Stomach smooth muscle (tissue), 2 donors: Measurements from ENCODE around the gene RNF151.
A peak's percentile ranks its signal among the peaks of the same experiment; 100 is the strongest.
"Not testable (repeated sequence)": the region's sequence is repeated elsewhere in the genome, so short reads cannot be mapped to it uniquely, and the experiment has no call there.

Source experiments
- H3K27ac ChIP-seq: one replicate; pipeline ENCODE4 v1.7.0; 2013; ENCODE audit warnings: mild to moderate bottlenecking, low read length, inconsistent platforms
- H3K27me3 ChIP-seq, 2 donors: one replicate each; pipeline ENCODE4 v1.7.0; 2013; ENCODE audit warnings: low read length in 2 of 2; ENCODE audit not compliant: insufficient read depth in 2 of 2, control insufficient read depth in 1 of 2
- H3K36me3 ChIP-seq, 2 donors: one replicate each; pipeline ENCODE4 v1.7.0; 2013; ENCODE audit warnings: low read length in 2 of 2; ENCODE audit not compliant: control insufficient read depth in 2 of 2, insufficient read depth in 2 of 2
- H3K4me1 ChIP-seq: one replicate; pipeline ENCODE4 v1.7.0; 2013; ENCODE audit warnings: low read length; ENCODE audit not compliant: control insufficient read depth, insufficient read depth
- H3K4me3 ChIP-seq, 2 donors: one replicate each; pipeline ENCODE4 v1.7.0; 2013; ENCODE audit warnings: low read length in 2 of 2
- H3K9ac ChIP-seq, 2 donors: one replicate each; pipeline ENCODE4 v1.7.0; 2013; ENCODE audit warnings: low read length in 2 of 2, mild to moderate bottlenecking in 1 of 2
- H3K9me3 ChIP-seq, 2 donors: one replicate each; pipeline ENCODE4 v1.7.0; 2013; ENCODE audit warnings: low read length in 2 of 2; ENCODE audit not compliant: control insufficient read depth in 2 of 2
- donor health status: healthy.
- donor health status: Pancreatic carcinoma.

RNF151 gene

DNA sequence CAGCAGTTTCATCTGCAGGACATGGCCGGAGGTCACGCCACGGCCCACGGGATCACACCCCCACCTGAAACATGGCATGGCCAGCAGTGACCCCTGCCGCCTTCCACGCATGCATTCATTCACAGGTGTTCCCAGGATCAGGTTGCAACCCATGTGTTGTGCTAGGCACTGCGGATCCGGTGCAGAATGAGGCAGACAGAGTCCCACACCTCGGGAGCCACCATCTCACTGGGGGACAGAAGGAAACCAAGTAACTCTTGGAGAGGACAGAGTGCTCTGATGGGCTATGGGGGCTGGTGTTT is 19.3 kb upstream of the RNF151 start:
- Histone ChIP-seq H3K9me3 (no peaks in the 10 kb centered on the region), H3K27ac (no peak overlapping the region), H3K36me3 (no peaks in the 10 kb centered on the region), H3K4me3 (no peak overlapping the region), H3K27me3 (no peaks in the 10 kb centered on the region), H3K9ac (no peak overlapping the region), H3K4me1 (peaks cover 10% of the 10 kb centered on the region)

DNA sequence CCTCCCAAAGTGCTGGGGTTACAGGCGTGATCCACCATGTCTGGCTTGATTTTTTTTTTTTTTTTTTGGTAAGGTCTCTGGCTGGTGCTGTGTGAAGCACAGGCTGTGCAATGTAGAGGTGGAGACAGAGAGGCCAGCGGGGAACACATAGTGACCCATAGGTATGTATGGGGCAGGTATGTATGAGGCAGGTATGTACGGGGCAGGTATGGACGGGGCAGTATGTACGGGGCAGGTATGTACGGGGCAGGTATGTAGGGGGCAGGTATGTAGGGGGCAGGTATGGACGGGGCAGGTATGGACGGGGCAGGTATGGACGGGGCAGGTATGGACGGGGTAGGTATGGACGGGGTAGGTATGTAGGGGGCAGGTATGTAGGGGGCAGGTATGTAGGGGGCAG is 17.1 kb upstream of the RNF151 start:
- Histone ChIP-seq H3K9me3 (no peaks in the 10 kb centered on the region), H3K36me3 (no peaks in the 10 kb centered on the region), H3K4me1 (no peaks in the 10 kb centered on the region), H3K4me3 (no peak overlapping the region), H3K9ac (no peak overlapping the region), H3K27ac (no peak overlapping the region), H3K27me3 (no peaks in the 10 kb centered on the region)

DNA sequence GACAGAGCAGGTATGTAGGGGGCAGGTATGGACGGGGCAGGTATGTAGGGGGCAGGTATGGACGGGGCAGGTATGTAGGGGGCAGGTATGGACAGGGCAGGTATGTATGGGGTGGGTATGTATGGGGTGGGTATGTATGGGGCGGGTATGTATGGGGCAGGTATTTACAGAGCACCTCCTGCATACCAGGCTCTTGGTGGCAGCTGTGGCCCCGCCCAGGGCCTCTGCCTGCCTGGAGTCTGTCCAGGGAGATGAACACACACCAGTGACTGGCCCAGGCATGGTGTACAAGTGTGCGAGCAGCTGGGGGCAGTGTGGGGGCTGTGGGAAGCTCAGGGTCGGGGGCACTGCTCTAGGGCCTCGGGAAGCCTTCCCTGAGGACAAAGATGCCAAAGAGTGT is 16.6 kb upstream of the RNF151 start:
- Histone ChIP-seq H3K9me3 (no peaks in the 10 kb centered on the region), H3K36me3 (no peaks in the 10 kb centered on the region), H3K4me3 (no peak overlapping the region), H3K27me3 (no peaks in the 10 kb centered on the region), H3K4me1 (no peaks in the 10 kb centered on the region), H3K9ac (no peak overlapping the region), H3K27ac (no peak overlapping the region)

DNA sequence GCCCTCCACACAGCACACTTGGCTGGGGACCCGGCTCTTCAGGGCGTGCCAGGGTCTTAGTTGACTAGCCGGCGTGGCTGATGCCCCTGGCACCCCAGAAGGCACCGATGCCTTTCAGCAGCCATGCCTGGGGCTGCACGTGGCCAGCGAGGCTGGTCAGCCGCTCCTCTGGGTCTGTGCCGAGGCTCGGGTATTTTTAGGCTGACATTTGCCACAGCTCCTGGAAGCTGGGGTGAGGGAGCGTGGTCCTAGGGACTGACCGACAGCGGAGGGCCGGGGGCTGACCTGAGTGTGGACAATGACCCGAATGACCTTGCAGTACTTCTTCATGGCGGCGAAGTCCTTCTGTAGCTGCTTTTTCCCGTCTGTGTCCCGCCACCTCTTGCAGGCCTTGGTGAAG is 16.1 kb upstream of the RNF151 start:
- Histone ChIP-seq H3K36me3 (no peaks in the 10 kb centered on the region), H3K4me1 (no peaks in the 10 kb centered on the region), H3K4me3 (no peak overlapping the region), H3K9me3 (no peaks in the 10 kb centered on the region), H3K9ac (no peak overlapping the region), H3K27me3 (no peaks in the 10 kb centered on the region), H3K27ac (no peak overlapping the region)

DNA sequence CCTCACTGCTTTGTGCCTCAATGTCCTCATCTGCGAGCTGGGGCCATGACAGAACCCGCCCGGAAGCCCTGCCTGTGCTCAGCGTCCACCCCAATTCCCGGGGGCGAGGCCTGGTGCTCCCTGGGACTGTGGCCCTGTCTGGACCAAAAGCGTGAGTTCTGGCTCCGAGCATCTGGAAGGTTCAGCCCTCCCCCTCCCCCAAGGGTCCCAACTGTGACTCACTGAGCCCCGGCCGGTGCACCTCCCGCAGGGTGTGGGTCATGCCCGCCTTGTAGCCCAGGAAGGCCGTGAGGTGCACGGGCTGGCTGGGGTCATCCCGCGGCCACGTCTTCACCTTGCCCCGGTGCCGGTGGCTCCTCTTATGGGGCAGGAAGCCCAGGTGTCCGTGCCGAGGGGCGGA is 12.9 kb upstream of the RNF151 start:
- no peak overlapping the region for H3K4me3 ChIP-seq
- no peaks in the 10 kb centered on the region for H3K9me3 ChIP-seq
- H3K27ac ChIP-seq: no peak overlapping the region
- no peaks in the 10 kb centered on the region for H3K27me3 ChIP-seq
- no peaks in the 10 kb centered on the region for H3K36me3 ChIP-seq
- H3K9ac ChIP-seq: no peak overlapping the region
- H3K4me1 ChIP-seq: peaks cover 1% of the 10 kb centered on the region

DNA sequence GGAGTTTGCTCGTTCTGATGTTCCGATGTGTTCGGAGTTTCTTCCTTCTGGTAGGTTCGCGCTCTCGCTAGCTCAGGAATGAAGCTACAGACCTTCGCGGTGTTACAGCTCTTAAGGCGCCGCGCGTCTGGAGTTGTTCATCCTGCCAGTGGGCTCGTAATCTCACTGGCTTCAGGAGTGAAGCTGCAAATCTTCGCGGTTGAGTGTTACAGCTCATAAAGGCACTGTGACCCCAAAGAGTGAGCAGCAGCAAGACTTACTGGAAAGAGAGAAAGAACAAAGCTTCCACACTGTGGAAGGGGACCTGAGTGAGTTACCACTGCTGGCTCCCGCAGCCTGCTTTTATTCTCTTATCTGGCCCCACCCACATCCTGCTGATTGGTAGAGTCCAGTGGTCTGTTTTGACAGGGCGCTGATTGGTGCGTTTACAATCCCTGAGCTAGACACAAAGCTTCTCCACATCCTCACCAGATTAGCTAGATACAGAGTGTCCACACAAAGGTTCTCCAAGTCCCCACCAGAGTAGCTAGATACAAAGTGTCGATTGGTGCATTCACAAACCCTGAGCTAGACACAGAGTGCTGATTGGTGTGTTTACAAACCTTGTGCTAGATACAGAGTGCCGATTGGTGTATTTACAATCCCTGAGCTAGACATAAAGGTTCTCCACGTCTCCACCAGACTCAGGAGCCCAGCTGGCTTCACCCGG is 9.1 kb upstream of the RNF151 start:
- H3K27ac ChIP-seq, H3K4me3 ChIP-seq, H3K9me3 ChIP-seq, H3K9ac ChIP-seq, H3K27me3 ChIP-seq: not testable (repeated sequence)
- H3K4me1 ChIP-seq: peaks cover 14% of the 10 kb centered on the region
- H3K36me3 ChIP-seq: peaks cover 7 to 11% of the 10 kb centered on the region in 2 donors

DNA sequence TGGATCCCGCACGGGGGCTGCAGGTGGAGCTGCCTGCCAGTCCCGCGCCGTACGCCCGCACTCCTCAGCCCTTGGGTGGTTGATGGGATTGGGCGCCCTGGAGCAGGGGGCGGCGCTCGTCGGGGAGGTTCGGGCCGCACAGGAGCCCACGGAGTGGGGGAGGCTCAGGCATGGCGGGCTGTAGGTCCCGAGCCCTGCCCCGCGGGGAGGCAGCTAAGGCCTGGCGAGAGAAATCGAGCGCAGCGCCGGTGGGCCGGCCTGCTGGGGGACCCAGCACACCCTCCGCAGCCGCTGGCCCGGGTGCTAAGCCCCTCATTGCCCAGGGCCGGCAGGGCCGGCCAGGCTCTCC is 8.5 kb upstream of the RNF151 start:
- H3K4me3 ChIP-seq, H3K27ac ChIP-seq, H3K9ac ChIP-seq, H3K27me3 ChIP-seq, H3K9me3 ChIP-seq: not testable (repeated sequence)
- H3K4me1 ChIP-seq: peaks cover 14% of the 10 kb centered on the region
- H3K36me3 ChIP-seq: peaks cover 11 to 14% of the 10 kb centered on the region in 2 donors

DNA sequence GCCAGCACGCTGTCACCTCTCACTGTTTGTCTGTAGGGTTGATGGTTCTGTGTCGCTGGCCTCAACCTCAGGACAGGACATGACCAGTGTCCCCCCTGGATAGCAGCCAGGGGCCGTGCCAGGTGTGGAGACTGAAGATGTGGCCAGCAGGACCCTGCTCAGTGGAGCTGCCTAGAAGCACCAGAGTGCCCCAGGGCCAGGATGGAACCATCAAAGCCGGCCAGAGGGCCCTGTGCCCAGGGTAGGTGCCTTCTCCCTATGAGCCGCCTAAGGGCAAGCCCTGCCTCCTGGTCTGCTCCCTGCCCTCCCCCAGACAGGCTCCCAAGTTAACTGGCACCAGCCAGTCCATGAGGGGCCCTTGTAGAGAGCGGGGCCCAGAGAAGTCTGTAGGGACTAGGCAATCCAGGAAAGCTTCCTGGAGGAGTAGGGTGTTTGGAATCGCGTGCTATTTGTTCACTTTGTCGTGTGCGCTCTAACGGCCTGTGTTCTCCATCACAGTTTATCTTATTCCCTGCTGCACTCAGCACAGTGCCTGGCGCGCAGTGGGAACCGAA is 7.9 kb upstream of the RNF151 start:
- H3K27ac ChIP-seq: peak overlapping the region; percentile 87
- no peaks in the 10 kb centered on the region for H3K27me3 ChIP-seq
- H3K4me1 ChIP-seq: peaks cover 18% of the 10 kb centered on the region
- no peaks in the 10 kb centered on the region for H3K9me3 ChIP-seq
- peaks cover 13 to 16% of the 10 kb centered on the region in 2 donors for H3K36me3 ChIP-seq
- peak overlapping the region; percentile 66 to 90 for H3K9ac ChIP-seq
- H3K4me3 ChIP-seq: peak overlapping the region; percentile 18 to 86

DNA sequence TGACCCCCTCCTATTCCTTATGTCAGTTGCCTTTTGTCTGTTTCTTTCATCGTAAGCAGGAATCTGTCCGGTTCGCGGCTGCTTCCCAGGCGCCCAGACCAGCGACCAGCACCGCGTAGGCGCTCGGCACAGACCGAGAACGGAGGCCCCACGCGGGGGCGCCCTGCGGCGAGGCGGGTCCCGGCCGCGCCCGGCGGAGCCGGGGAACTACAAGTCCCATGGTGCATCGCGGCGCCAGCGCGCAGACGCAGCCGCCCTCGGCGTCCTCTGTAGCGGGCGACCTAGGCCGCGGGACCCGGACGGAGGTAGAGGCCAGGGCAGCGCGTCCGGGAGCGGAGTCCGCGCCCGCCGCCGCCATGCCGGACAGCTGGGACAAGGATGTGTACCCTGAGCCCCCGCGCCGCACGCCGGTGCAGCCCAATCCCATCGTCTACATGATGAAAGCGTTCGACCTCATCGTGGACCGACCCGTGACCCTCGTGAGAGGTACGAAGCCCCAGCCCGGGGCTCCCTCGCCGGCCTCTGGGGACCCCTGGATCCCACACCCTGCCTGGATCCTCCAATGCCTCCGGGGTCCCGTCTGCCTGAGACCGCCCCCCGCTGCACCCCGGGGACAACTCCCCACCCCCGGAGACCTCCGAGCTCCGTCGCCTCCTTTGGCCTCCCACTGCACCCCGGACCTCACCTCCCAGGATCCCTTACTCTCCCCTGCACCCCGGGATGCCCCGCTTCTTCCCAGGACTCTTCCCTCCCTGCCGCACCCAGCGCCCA is 7.2 kb upstream of the RNF151 start, which contains the start of gene NDUFB10:
TSS of gene NDUFB10 (plus strand) at position 270 of the 771 bp plus-strand sequence. CDS start at position 357, 87 bp downstream.
- Histone ChIP-seq H3K27ac (peak within 1 kb of the TSS; percentile 87), H3K9ac (peak within 1 kb of the TSS; percentile 90)

DNA sequence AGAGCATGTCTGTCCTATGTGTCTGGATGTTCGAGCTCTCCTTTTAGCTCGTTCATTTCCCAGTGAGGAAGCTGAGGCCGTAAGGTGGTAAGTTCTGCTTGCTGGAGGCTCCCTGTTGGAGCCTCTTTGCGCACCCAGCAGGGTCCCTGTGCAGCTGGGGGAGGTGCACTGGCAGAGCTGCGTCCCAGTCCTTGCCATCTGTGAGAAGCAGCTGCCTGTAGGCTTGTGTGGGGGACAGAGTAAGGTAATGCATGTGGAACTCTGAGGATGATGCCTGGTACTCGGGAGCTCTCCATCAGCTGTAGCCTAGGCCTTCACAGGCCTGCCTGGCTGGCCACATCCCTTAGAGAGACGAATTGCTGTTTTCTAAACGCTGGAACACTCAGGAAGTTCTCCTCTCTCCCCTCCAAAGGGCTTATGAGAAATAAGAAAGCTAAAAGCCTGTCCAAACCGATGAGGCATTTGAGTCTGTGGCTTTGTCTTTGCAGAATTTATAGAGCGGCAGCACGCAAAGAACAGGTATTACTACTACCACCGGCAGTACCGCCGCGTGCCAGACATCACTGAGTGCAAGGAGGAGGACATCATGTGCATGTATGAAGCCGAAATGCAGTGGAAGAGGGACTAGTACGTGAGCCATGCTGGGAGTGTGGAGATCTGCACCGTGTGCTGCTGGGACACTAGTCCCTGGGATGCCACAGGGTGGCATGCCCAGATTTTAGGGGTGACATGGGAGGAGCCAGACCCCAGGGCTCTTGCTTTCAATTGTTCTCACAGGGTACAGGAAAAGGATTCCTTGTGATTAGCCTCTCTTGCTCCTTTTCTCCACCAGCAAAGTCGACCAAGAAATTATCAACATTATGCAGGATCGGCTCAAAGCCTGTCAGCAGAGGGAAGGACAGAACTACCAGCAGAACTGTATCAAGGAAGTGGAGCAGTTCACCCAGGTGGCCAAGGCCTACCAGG is 5.7 kb upstream of the RNF151 start:
- peak overlapping the region; percentile 79 to 86 for H3K4me3 ChIP-seq
- H3K9me3 ChIP-seq: no peaks in the 10 kb centered on the region
- H3K27ac ChIP-seq: peak overlapping the region; percentile 87
- peaks cover 35% of the 10 kb centered on the region for H3K4me1 ChIP-seq
- no peaks in the 10 kb centered on the region for H3K27me3 ChIP-seq
- H3K36me3 ChIP-seq: peaks cover 14 to 18% of the 10 kb centered on the region in 2 donors
- peak overlapping the region; percentile 55 to 90 for H3K9ac ChIP-seq

More for the DNA sequence above, 7.2 kb upstream of the RNF151 start, which contains the start of gene NDUFB10:
- Histone ChIP-seq H3K4me3 (peak within 1 kb of the TSS; percentile 79 to 86), H3K4me1 (peaks cover 24% of the 10 kb centered on the region), H3K27me3 (no peaks in the 10 kb centered on the region), H3K36me3 (peaks cover 14 to 18% of the 10 kb centered on the region in 2 donors), H3K9me3 (no peaks in the 10 kb centered on the region)
